HG03439 (cell line): ENCODE measurements around the gene ESPN.
"Not testable (repeated sequence)": the region's sequence is repeated elsewhere in the genome, so short reads cannot be mapped to it uniquely, and the experiment has no call there.

Experiments
- ATAC-seq: cut with Tn5 transposase; IDR thresholded peaks from one replicate; pipeline ENCODE4 v1.9.1; 2021; ENCODE audit warnings: mild to moderate bottlenecking, moderate library complexity; ENCODE audit not compliant: unreplicated experiment

ESPN gene

DNA sequence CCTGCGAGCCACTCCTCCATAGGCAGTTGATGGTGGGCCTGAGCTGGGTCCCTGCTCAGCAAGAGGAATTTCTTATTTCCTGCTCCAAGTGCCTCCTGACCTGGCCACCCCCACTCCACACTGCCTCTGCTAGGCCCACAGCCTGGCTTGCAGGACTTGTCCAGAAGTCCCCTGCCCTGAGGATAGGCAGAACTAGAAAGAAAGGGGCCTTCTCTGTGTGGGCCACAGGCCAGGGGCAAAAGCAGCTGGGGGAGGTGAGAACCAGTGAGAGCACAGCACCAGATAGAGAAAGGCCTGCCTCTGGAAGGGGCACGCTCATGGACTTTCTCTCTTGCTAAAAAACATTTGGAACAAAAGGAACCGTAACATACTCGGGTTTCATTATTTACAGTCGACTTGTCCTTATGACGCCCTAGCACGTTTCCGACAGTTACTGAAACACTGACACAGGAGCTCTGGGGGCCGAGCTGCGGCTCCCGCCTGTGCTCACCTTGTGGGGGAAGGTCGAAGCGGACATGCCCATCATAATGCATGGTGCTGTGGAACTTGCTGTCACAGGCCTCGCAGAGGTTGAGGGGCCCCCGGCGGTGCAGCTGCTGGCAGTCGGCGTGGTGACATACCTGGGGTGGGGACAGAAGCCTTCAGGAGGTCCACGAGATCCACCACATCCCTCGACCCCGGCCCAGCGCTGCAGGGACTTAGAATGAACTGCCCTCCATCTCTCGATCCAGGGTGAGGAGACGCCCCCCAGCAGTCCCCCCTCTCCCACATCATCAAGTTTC lies 52.7 kb downstream of the ESPN start:
- ATAC-seq = no peak

DNA sequence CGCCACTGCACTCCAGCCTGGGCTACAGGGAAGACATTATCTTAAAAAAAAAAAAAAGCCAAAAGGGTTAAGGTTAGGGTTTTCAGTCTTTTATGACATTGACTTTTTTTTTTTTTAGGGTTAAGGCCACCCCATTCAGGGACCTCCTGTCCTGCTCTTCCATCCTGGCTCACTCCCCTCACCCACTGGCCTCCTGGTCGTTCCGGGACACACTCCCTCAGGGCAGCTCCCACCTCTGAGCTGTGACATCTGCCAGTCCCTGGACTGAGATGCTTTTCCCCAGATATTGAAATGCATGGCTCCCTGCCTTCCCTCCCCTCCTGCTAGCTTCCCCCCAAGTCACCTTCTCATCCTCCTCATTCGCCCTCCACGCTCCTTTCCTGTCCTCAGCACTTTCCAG lies 57.2 kb downstream of the ESPN start:
- ATAC-seq = no peak

DNA sequence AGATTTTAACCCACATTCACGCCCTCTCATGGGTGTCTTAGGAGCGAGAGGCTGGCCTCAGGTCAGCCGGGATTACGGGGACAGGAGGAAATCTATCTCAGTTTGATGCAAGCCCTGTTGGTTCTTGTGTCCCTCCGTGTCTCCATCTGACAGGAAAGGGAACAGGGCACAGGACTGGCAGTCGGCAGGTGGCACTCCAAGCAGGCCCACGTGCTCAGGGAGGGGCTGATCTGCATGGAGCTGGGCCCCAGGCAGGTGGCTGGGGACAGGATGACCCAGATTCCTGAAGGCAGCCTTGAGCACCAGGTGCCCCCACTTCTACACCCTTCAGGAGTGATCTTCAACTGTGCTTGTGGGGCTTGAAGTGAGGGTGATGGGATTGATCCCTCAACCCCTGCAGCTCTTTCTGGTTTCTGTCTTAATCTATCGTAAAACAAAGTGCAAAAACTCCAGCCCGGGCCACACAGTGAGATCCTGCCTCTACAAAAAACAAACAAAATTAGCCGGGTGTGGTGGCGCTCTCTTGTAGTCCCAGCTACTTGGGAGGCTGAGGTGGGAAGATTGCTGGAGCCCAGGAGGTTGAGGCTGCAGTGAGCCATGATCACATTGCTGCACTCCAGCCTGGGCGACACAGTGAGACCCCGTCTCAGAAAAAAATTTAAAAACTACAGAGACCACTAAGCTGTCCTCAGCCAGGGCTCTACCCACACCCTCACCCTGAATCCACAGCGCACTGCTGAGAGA lies 58.6 kb downstream of the ESPN start:
- no peak for ATAC-seq

DNA sequence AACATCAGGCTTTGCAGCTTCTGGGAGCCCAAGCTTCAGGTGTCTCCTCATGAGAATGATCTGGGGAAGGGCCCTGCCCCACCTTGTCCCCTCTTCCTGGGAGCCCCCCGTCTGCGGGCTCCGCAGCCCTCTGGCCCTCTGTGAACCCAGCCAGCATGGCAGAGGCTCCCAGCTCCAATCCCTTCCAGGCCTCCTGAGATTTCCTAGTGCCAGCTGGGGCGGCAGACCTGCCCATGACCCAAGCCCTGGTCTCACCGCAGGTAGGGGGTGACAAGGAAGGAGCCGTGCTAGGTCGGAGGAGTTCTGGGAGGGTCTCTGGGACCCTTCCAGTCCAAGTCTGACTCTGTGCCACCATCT lies 59.2 kb downstream of the ESPN start:
- no peak for ATAC-seq

DNA sequence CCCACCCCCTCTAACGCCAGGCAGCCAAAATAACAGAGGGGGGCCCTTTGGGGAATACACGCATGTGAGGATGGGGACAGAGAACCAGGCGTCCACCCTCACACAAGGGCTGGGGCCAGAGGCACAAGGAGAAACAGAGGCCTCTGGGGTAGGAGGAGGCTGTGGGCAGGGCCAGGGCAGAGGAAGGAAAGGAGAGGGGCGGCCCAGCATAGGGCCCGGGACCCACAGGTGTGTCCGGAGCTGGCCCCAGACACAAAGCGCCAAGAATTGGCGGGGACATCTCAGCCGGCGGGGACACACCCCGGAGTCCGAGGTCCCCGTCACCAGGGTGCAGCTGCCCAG lies 60.2 kb downstream of the ESPN start:
- no peak for ATAC-seq

DNA sequence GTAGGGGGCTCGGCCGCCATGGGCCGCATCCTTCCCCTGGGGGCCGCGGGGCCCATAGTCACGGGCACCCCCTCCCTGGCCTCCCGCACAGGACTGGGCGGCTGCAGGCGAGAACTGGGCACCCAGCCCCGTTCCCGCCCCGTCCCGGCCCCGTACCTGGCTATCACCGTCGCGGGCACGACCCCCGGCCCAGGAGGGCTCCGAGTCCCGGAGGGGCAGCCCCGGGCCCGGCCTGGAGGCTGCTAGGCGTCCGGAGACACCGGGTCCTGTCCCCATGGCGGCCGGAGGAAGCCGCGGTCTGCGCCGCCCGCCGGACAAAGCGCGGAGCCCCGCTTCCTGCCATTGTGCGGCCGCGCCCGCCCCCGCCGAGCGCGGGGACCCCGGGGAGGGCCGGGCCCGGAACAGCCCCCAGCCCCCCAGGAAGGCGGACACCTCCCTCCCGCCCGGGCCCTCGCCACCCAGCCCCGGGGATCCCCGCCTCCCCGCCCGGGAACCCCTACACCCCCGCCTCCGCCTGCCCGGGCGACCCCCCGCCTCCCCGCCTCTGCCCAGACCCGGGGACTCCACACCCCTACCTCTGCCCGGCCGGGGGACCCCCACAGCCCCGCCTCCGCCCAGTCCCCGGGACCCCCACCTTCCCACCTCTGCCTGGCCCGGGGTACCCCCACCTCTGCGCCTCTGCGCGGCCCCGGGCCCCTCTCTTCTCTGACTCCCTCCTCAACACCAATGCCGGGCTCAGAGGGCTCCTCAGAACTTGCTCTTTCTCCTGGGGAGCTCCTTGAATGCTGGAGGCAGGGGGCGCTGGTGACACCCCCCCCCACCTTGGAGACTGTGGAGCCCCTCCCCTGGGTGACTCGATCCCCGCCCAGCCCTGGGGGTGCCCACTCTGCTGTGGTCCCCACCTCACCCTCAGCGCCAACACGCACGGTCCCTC lies 60.9 kb downstream of the ESPN start:
- no peak for ATAC-seq

DNA sequence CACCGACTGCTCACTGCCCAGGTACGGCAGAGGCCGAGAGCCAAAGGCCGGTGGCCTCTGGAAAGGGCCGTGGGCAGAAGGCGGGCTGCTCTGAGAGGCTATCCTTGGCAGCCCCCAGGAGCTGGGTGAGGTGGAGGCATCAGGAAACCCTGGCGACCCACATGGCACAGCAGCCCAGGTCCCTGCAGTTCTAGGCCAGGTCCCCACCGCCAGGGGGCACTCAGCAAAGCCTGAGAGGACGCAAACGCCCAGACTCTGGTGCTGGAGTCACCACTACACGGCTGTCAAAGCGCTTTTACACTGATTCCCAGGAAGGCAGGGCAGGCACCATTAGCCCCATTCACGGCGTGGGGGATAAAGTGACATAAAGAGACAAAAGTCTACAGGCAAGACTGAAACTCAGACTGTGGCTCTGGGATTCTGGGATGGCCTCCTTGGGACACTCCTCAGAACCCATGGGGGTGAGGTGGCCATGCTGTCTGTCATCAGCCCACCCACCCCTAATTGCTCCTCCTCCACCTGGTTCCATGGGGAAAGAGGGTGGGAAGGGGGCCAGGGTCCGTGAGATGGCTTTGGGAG lies 61.9 kb downstream of the ESPN start:
- no peak for ATAC-seq

DNA sequence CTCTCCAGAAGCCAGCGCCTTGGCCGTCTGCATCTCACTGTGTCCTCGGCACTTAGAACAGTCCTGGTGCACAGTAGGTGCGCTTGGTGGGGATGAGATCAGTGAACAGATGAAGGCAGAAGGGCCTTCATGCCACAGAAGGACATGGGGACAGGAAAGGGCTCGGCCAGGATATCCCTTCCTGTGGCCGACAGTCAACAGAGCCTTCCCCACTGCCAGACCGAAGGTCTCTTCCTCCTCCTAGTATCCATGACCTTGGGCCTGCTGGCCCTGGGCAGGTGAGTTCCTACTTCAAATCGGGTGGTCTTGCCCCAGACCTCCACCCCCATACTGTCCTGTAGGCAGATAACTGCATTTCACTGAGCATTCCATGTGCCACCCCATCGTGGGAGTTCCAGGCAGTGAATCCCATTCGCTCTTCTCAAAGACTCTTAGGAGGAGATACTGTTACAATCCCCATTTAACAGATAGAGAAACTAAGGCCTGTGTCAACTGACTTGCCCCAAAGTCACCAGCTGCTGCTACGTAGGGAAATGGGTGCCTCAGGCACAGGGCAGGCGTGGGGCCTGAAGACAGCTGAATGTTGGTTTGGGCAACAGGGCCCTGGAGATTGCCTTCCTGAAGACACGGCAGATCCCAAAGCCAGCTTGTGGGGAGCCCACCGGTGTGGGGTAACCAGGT lies 63.4 kb downstream of the ESPN start:
- no peak for ATAC-seq

DNA sequence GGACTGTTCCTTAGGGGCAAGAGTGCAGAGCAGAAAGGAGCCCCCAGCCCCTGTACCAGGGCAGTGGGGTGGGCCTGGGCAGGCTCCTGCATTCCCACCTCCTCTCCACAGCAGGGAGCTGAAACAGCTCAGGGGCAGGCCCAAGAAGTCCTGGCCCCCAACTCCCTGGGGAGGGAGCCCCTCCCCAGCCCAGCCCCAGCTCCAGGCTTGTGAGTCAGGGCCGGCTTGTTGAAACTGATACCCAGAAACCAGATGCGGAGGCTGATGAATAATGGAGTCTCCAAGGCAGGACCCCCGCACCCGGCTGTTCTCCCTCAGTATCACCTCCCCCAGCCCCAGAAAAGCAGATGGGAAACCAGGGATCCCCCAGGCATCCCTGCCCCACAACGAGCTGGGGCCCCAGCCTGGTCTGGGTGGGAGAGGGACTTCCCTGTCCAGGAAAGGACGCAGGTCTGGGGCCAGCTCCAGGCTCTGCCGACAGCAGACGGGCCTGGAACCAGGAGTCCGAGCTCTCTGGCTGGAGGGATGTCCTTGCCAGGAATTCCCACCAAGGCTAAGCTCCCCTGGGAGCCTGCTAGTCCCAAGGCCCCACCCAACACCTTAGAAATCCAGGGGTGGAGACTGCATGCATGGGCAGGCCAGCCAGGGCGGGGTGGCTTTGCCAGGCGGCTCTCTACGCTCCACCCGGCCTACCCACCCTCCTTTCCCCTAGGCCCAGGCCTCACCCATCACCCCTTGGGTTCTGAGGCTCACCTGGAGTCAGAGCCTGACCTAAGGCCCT lies 64.2 kb downstream of the ESPN start:
- no peak for ATAC-seq

DNA sequence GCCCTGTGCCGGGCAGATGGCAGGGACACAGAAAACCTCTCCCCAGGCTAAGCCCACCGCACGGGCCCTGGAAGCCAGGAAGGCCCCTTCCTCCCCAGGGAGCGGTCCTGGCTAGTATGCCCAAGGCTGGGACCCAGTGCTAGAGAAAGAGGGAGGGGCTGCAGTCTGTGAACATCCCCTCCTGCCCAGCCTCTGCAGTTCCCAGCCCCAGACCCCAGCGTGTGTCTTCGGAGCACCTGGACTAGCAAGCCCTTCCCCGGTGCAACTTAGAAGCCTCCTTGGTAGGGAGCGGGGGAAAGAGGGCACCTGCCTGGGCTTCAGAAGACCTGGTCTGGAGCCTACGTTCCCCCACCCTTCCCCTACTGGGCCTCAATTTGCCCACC lies 64.8 kb downstream of the ESPN start:
- ATAC-seq = no peak

DNA sequence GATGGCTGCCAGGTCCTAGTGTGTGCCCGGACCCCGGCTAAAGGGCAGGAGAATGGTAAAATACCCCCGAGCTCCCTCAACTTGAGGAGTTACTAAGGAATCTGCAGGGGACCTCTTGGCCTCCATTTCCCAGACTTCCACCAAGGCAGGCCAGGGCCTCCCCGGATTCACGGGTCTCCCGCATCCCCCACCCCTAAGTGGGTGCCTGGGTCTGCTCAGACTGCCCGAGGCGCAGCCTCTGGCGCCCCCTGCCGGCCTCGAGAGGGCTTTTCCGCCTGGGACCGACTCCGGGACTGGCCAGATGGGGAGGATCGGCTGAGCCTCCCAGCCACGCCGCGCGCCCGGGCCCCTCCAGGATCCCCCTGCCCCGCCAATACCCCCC lies 65.2 kb downstream of the ESPN start:
- peak; percentile 48 for ATAC-seq

DNA sequence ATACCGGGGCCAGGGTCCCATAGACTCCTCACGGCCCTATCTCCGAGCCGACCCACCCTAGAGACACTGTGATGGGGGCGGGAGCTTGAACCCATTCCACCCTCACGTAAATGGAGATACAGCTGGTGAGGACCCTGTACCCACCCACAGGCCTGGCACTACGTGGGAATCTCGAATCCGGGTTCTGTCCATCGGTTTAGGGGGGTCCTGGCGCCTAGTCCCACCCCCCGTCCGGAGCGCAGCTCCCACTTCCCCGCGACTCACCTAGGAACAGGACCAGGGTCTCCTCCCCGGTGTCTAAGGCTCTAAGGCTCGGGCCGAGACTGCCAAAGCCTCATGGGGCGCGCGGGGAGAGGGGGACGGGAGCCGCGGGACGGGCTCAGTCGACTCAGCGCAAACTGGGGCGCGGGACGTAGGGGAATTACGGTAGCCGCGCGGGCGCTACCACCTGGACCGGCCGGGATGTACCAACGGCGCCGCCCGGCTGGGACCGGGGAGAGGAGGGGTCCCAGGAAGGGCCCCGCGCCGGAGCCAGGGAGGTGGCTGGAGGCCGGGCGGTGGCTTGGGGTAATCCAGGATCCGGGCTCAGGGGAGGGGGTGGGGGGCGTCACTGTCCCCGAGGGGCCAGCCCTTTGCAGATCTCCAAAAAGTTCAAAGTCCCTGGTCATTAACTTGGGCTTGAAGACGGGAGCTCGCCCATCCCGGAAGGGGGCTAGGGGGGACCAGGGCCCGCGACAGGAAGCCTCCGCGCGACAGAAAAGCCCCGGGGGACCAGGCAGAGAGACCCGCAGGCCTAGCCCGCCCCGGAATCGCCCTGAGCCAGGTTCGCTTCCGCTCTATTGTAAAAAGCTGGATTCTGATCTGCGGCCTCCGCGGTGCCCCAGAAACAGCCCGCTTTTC lies 65.9 kb downstream of the ESPN start:
- ATAC-seq = no peak

DNA sequence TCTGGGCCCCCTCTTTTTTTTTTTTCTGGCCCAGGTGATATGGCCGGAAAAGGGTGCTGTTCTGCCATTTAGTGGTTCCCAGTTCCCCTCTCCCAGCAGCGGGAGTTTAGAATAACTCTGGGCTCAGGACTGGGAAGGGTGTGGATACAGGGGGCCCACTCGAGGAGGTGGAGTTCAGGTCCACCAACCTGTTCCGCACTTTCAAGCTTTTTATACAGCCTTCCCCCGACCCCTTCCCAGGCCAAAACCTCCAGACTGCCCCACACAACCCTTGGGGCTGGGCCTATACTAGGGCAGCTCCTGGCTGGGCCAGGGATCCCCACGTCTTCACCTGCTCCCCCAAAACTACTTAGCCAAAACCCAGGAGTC lies 66.5 kb downstream of the ESPN start:
- no peak for ATAC-seq

DNA sequence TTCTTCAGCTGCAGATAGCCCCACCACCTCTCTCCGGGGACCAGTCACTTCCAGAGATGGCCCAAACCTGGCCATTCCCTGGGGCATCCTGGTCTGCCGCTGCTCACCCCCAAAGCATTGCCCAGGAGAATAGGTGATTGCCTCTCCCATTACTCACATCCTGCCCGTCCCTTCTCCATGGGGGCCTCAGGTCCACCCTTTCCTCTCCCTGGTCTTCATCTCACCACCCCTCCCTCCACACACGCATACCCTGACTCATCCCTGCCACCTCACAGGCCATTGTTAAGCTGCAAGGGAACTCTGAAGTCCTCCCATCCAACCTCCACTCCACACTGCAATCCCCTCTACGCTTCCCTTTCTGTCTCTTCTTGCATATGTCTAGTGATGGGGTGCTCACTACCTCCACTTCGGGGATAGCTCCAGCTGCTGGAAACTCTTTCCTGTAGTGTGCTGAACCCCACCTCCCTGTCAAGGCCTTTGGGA lies 66.9 kb downstream of the ESPN start, which contains the start of gene PLEKHG5:
Gene PLEKHG5, minus strand, starts transcription at position 188 of the 483 bp plus-strand sequence. CDS start 14,096 bp downstream, outside the sequence.
- ATAC-seq = no peak

DNA sequence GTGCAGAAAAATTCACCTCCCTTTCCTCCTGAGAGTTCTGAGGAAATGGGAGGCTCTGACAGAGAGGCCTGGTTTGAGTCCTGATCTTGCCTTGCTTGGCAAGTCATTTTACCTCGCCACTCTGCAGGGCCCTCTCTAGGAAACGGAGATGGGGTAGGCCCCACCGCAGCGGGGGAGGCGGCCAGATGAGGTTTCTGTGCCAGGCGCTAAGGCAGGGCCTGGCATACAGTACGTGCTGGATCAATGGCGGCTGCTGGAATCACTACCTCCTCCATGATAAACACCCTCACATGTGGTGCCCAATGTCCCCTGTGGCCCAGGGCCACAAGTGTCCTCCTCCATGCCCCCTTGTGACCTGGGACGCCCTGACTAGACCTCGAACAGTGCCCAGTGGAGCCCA lies 67.4 kb downstream of the ESPN start:
- ATAC-seq = no peak

DNA sequence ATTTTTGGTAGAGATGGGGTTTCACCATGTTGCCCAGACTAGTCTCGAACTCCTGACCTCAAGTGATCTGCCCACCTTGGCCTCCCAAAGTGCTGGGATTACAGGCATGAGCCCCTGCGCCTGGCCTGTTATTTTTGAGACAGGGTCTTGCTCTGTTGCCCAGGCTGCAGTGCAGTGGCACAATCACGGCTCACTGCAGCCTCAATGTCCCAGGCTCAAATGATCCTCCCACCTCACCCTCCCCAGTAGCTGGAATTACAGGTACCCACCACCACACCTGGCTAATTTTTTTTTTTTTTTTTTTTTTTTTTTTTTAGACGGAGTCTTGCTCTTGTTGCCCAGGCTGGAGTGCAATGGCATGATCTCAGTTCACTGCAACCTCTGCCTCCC lies 69.3 kb downstream of the ESPN start:
- not testable (repeated sequence) for ATAC-seq

DNA sequence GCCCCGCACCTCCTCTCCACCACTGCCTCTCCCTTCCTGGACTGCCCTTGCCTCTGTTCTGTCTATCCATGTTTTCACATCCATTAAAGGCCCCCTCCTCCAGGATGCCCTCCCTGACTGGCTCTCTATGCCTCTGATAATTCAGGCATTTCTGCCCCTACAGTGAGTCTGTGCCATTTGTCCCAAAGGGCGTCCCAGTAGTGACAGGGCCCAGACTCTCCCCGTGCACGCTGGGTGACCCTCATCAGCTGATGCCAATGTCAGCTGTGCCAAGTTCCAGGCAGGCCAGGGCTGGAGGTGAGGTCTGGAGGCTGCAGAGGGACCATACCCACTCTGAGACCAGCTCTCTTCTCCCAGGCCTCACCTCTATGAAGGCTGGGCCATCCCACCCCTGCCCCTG lies 70.1 kb downstream of the ESPN start:
- ATAC-seq = no peak

DNA sequence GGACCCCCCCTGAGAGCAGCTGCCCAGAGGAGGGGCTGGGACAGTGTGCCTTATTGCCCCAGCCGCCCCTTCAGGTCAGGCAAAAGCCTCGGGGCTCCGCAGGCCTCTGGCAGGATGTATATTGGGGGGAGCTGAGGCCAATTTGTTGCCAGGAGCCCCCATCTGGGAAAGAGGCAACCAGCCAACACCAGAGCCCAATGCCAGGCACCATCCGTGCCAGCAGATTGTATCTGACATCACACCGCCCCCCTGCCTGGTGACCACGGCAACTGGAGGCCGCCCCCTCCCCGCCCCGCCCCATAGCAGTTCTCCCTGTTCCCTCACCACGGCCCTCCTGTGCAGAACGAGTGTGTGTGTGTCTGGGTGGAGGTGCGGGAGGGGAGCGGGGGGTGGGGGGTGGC lies 70.5 kb downstream of the ESPN start:
- no peak for ATAC-seq
